K562 (cell line): ENCODE results near the gene SLX4IP. TPM values are rescaled to one million over a fixed set of nuclear protein-coding genes. Genes with fewer than 3 reads are reported as not detected.
A peak's percentile ranks its signal among the peaks of the same experiment; 100 is the strongest.

Source experiments
- ATAC-seq: fragments of 200-7000 bp; cut with Tn5 transposase; 3 replicates; pipeline ENCODE4 v1.9.1; 2020; ENCODE audit warnings: moderate library complexity
- BruUV-seq: library from RNA; stranded (reverse); fragments of 400-500 nt; replicated peaks from 2 replicates; lab custom pipeline; 2021; lab: Mats Ljungman, UMichigan
- CTCF ChIA-PET: fragments of 300-600 bp; formaldehyde crosslinking; extraction: SDS; loops from one replicate; lab custom pipeline; 2021; ENCODE audit warnings: low intra/inter-chr PET ratio; lab: Yijun Ruan, JAX
- POLR2A ChIA-PET: fragments of 300-600, 350-650 bp; sonication (Branson Sonifier 250); formaldehyde crosslinking; extraction: SDS; loops from one replicate; lab custom pipeline; 2021; ENCODE audit warnings: antibody characterized with exemption, inconsistent platforms; lab: Yijun Ruan, JAX
- DNase-seq, 4 experiments: peaks; one replicate each; pipeline versions ENCODE4 v3.0.0 to v3.0.0-alpha.2; 2011 to 2018; ENCODE audit warnings: low spot score in 3 of 4, mixed read lengths in 3 of 4; ENCODE audit errors: extremely low read depth in 1 of 4
- FAIRE-seq: peaks from 2 replicates; lab custom pipeline; 2011; peaks lifted over from hg19 to GRCh38; lab: Jason Lieb, UNC
- H2AFZ ChIP-seq: 2 replicates; pipeline ENCODE4 v1.6.0; 2011; ENCODE audit warnings: low read depth, low read length, control low read depth, inconsistent platforms
- H3K27ac ChIP-seq: fragments of 200-600 bp; 3 replicates; pipeline ENCODE4 v1.8.0; 2011; ENCODE audit warnings: low read depth, mild to moderate bottlenecking, control low read depth, inconsistent platforms, low read length, moderate library complexity, mixed read lengths; ENCODE audit errors: extremely low read depth
- H3K27me3 ChIP-seq, 2 experiments: fragments of 300-600 bp in 1 of 2; 2 replicates in 1 of 2; 3 replicates in 1 of 2; pipeline versions ENCODE4 v1.6.0 to v1.8.0; 2011; ENCODE audit warnings: inconsistent platforms in 2 of 2, low read length in 2 of 2, mild to moderate bottlenecking in 1 of 2, mixed read lengths in 1 of 2, moderate library complexity in 1 of 2; ENCODE audit not compliant: control insufficient read depth in 2 of 2, insufficient read depth in 2 of 2
- H3K36me3 ChIP-seq: fragments of 300-600 bp; 3 replicates; pipeline ENCODE4 v1.8.0; 2011; ENCODE audit warnings: mild to moderate bottlenecking, low read length, inconsistent platforms; ENCODE audit not compliant: control insufficient read depth, insufficient read depth
- H3K4me1 ChIP-seq, 2 experiments: fragments of 200-600 bp in 1 of 2; replicated peaks in 1 of 2; 2 replicates in 1 of 2; 3 replicates in 1 of 2; pipeline versions ENCODE4 v1.5.1 to v1.8.0; 2011; ENCODE audit warnings: inconsistent platforms in 2 of 2, low read length in 2 of 2, mild to moderate bottlenecking in 1 of 2, mixed read lengths in 1 of 2, moderate library complexity in 1 of 2; ENCODE audit not compliant: control insufficient read depth in 2 of 2, insufficient read depth in 2 of 2
- H3K4me2 ChIP-seq: 2 replicates; pipeline ENCODE4 v1.6.1; 2011; ENCODE audit warnings: low read length, control low read depth, inconsistent platforms, mixed read lengths; ENCODE audit not compliant: insufficient read depth
- H3K4me3 ChIP-seq: fragments of 200-600 bp; sonication (generic), shearing (Covaris generic); 2 replicates; pipeline ENCODE4 v1.5.1; 2016; ENCODE audit warnings: control low read depth, inconsistent platforms
- H3K79me2 ChIP-seq: fragments of 200-600 bp; 3 replicates; pipeline ENCODE4 v1.8.0; 2011; ENCODE audit warnings: low read length, inconsistent platforms; ENCODE audit not compliant: control insufficient read depth, insufficient read depth
- H3K9ac ChIP-seq, 2 experiments: 2 replicates each; pipeline versions ENCODE4 v1.6.0 to v1.6.1; 2011; ENCODE audit warnings: low read depth in 2 of 2, low read length in 2 of 2, control low read depth in 1 of 2, inconsistent platforms in 1 of 2, mild to moderate bottlenecking in 1 of 2, mixed read lengths in 1 of 2; ENCODE audit not compliant: insufficient read depth in 1 of 2
- H3K9me1 ChIP-seq: one replicate; pipeline ENCODE4 v1.6.0; 2011; ENCODE audit warnings: inconsistent platforms, mild to moderate bottlenecking, low read length, moderate library complexity; ENCODE audit not compliant: control insufficient read depth, insufficient read depth
- H3K9me3 ChIP-seq: replicated peaks from 2 replicates; pipeline ENCODE4 v1.5.1; 2011; ENCODE audit warnings: low read depth, low read length, inconsistent platforms; ENCODE audit not compliant: control insufficient read depth, insufficient read depth
- H4K20me1 ChIP-seq: replicated peaks from 2 replicates; pipeline ENCODE4 v1.6.1; 2011; ENCODE audit warnings: low read length, inconsistent platforms, mixed read lengths; ENCODE audit not compliant: control insufficient read depth, insufficient read depth
- BACH1 ChIP-seq: fragments of 200-800 bp; sonication (Bioruptor generic); IDR thresholded peaks from 2 replicates; pipeline ENCODE4 v1.6.1; 2016; ENCODE audit warnings: missing genetic modification characterization, missing compliant biosample characterization
- C11orf30 ChIP-seq: fragments of 450-650 bp; IDR thresholded peaks from 2 replicates; pipeline ENCODE4 v1.6.1; 2016; ENCODE audit warnings: low read depth, mild to moderate bottlenecking
- ELF2 ChIP-seq: fragments of 250-450 bp; sonication (Bioruptor Pico); IDR thresholded peaks from 2 replicates; pipeline ENCODE4 v1.5.0; 2021; ENCODE audit warnings: mild to moderate bottlenecking
- KLF16 ChIP-seq: IDR thresholded peaks from 2 replicates; pipeline ENCODE4 v1.6.1; 2016; ENCODE audit warnings: antibody characterized with exemption
- MEIS2 ChIP-seq: fragments of 450-650 bp; IDR thresholded peaks from 2 replicates; pipeline ENCODE4 v1.6.1; 2014; ENCODE audit warnings: mild to moderate bottlenecking; ENCODE audit not compliant: partially characterized antibody
- MTA1 ChIP-seq: fragments of 450-650 bp; IDR thresholded peaks from 2 replicates; pipeline ENCODE4 v1.6.1; 2017; ENCODE audit warnings: borderline replicate concordance
- RUNX1 ChIP-seq: sonication (generic); IDR thresholded peaks from 2 replicates; pipeline ENCODE4 v1.6.1; 2016; ENCODE audit warnings: antibody characterized with exemption, low read depth
- SAP30 ChIP-seq: fragments of 200-600 bp; sonication (generic); IDR thresholded peaks from 2 replicates; pipeline ENCODE4 v1.6.1; 2012; ENCODE audit warnings: borderline replicate concordance, low read depth, mild to moderate bottlenecking, moderate library complexity, low read length, control low read depth, inconsistent platforms; ENCODE audit not compliant: insufficient read depth, poor library complexity, severe bottlenecking
- SMARCA4 ChIP-seq: fragments of 450-650 bp; IDR thresholded peaks from 2 replicates; pipeline ENCODE4 v1.6.1; 2016
- SPI1 ChIP-seq: IDR thresholded peaks from 2 replicates; pipeline ENCODE4 v1.6.1; 2011; ENCODE audit warnings: low read depth, low read length, control low read depth, borderline replicate concordance
- WGBS: fragments of 100-300 bp; shearing (Covaris generic); methylation state at CpG from one replicate; pipeline ENCODE4 v1.1.6; 2016; ENCODE audit warnings: low coverage, mixed read lengths; ENCODE audit not compliant: insufficient coverage; ENCODE audit errors: missing lambda C conversion rate; 5-methylcytosine and 5-hydroxymethylcytosine counted together
- in situ Hi-C: fragments of 300-500 bp; cut with MboI; formaldehyde crosslinking; loops from 4 replicates; pipeline ENCODE4 v1.15.0; 2018; ENCODE audit warnings: inconsistent platforms, mixed read lengths
- intact Hi-C: fragments of 100-400 bp; cut with micrococcal nuclease; formaldehyde crosslinking; loops from 2 replicates; pipeline ENCODE4 v1.14.2; 2022
- polyA plus RNA-seq, 8 experiments: library from polyadenylated mRNA; depleted of rRNA in 4 of 8; stranded (reverse) in 5 of 8; unstranded in 3 of 8; fragments of >200 nt; fragmentation: Nextera tagmentation in 2 of 8; fragmentation: Illumina TruSeq in 1 of 8; extraction: Ambion mirVana in 2 of 8; extraction: Trizol in 1 of 8; gene quantifications; 2 replicates each; pipeline versions ENCODE4 v1.2.1 to v1.2.3, GENCODE V29; 2011 to 2014; ENCODE audit warnings: inconsistent platforms in 1 of 8, missing spikeins in 1 of 8
- total RNA-seq, 7 experiments: library from RNA; depleted of rRNA in 6 of 7; stranded (reverse); fragments of >200 nt in 6 of 7; fragmentation: Illumina TruSeq in 2 of 7; extraction: Trizol in 2 of 7; gene quantifications; 2 replicates each; pipeline versions ENCODE4 v1.2.1 to v1.2.3, GENCODE V29; 2011 to 2021; ENCODE audit warnings: low replicate concordance in 1 of 7
- TF ChIP-seq, protein P1 (sequence below): sonication (generic); formaldehyde crosslinking; IDR thresholded peaks from 2 replicates; pipeline ENCODE4 v1.8.0; 2022; ENCODE audit warnings: missing genetic modification reagents, mild to moderate bottlenecking, moderate library complexity, borderline replicate concordance
- TF ChIP-seq, protein P2 (sequence below): fragments of 200-800 bp; sonication (Bioruptor generic); IDR thresholded peaks from 2 replicates; pipeline ENCODE4 v1.6.1; 2016; ENCODE audit warnings: missing genetic modification characterization, missing compliant biosample characterization
- TF ChIP-seq, protein P3 (sequence below): fragments of 450-650 bp; IDR thresholded peaks from 2 replicates; pipeline ENCODE4 v1.6.1; 2017; ENCODE audit warnings: antibody characterized with exemption, mild to moderate bottlenecking

The SLX4IP gene
- total and polyA plus RNA-seq, 9 of the 15 experiments (the other 6 are each of a cell fraction or from before 2014, with no cell fraction given), result 1.5 to 5.9 (median 3.5) TPM

DNA sequence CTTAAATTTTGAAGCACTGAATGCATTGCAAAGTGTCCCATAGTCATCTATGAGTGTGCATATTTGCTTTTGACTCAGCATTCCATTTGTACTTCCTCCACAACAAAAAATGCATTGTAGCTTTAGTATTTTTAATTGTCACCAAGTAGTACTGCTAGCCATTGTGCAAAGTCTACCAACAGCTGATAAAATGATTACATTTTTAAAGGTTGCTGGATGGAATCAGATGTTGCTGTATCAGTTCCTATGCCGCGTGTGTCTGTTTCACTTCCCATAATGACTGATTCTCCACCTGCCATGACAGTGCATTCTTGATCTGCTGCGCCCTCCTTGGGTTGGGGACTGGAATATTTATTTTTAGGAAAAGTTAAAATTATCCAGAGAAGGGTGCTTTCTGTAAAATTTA lies 41.2 kb downstream of the SLX4IP start:
- WGBS, result 7% methylated on average over 3 of the region's 3 CpGs
- peak; percentile 76 for FAIRE-seq
- TF ChIP-seq, protein P1, sequence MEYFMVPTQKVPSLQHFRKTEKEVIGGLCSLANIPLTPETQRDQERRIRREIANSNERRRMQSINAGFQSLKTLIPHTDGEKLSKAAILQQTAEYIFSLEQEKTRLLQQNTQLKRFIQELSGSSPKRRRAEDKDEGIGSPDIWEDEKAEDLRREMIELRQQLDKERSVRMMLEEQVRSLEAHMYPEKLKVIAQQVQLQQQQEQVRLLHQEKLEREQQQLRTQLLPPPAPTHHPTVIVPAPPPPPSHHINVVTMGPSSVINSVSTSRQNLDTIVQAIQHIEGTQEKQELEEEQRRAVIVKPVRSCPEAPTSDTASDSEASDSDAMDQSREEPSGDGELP (CRISPR knock-in tag), result no peak
- no peak for TF ChIP-seq SAP30
- TF ChIP-seq ELF2 (CRISPR knock-in tag), result no peak
- peak; percentile 18 for TF ChIP-seq MEIS2
- no peak for TF ChIP-seq RUNX1
- TF ChIP-seq, protein P2, sequence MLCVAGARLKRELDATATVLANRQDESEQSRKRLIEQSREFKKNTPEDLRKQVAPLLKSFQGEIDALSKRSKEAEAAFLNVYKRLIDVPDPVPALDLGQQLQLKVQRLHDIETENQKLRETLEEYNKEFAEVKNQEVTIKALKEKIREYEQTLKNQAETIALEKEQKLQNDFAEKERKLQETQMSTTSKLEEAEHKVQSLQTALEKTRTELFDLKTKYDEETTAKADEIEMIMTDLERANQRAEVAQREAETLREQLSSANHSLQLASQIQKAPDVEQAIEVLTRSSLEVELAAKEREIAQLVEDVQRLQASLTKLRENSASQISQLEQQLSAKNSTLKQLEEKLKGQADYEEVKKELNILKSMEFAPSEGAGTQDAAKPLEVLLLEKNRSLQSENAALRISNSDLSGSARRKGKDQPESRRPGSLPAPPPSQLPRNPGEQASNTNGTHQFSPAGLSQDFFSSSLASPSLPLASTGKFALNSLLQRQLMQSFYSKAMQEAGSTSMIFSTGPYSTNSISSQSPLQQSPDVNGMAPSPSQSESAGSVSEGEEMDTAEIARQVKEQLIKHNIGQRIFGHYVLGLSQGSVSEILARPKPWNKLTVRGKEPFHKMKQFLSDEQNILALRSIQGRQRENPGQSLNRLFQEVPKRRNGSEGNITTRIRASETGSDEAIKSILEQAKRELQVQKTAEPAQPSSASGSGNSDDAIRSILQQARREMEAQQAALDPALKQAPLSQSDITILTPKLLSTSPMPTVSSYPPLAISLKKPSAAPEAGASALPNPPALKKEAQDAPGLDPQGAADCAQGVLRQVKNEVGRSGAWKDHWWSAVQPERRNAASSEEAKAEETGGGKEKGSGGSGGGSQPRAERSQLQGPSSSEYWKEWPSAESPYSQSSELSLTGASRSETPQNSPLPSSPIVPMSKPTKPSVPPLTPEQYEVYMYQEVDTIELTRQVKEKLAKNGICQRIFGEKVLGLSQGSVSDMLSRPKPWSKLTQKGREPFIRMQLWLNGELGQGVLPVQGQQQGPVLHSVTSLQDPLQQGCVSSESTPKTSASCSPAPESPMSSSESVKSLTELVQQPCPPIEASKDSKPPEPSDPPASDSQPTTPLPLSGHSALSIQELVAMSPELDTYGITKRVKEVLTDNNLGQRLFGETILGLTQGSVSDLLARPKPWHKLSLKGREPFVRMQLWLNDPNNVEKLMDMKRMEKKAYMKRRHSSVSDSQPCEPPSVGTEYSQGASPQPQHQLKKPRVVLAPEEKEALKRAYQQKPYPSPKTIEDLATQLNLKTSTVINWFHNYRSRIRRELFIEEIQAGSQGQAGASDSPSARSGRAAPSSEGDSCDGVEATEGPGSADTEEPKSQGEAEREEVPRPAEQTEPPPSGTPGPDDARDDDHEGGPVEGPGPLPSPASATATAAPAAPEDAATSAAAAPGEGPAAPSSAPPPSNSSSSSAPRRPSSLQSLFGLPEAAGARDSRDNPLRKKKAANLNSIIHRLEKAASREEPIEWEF, result no peak
- TF ChIP-seq BACH1 (tag), result peak; percentile 96
- TF ChIP-seq SPI1, result peak; percentile 67; the same call in 1 of the 2 replicates
- TF ChIP-seq C11orf30, result peak; percentile 91
- peak; percentile 22; the same call in 1 of the 2 replicates for TF ChIP-seq KLF16
- TF ChIP-seq MTA1, result no peak
- TF ChIP-seq, protein P3, sequence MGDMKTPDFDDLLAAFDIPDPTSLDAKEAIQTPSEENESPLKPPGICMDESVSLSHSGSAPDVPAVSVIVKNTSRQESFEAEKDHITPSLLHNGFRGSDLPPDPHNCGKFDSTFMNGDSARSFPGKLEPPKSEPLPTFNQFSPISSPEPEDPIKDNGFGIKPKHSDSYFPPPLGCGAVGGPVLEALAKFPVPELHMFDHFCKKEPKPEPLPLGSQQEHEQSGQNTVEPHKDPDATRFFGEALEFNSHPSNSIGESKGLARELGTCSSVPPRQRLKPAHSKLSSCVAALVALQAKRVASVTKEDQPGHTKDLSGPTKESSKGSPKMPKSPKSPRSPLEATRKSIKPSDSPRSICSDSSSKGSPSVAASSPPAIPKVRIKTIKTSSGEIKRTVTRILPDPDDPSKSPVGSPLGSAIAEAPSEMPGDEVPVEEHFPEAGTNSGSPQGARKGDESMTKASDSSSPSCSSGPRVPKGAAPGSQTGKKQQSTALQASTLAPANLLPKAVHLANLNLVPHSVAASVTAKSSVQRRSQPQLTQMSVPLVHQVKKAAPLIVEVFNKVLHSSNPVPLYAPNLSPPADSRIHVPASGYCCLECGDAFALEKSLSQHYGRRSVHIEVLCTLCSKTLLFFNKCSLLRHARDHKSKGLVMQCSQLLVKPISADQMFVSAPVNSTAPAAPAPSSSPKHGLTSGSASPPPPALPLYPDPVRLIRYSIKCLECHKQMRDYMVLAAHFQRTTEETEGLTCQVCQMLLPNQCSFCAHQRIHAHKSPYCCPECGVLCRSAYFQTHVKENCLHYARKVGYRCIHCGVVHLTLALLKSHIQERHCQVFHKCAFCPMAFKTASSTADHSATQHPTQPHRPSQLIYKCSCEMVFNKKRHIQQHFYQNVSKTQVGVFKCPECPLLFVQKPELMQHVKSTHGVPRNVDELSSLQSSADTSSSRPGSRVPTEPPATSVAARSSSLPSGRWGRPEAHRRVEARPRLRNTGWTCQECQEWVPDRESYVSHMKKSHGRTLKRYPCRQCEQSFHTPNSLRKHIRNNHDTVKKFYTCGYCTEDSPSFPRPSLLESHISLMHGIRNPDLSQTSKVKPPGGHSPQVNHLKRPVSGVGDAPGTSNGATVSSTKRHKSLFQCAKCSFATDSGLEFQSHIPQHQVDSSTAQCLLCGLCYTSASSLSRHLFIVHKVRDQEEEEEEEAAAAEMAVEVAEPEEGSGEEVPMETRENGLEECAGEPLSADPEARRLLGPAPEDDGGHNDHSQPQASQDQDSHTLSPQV, result peak; percentile 57; the same call in 1 of the 2 replicates
- TF ChIP-seq SMARCA4, result peak; percentile 70

More for the DNA sequence above, 41.2 kb downstream of the SLX4IP start:
- peak; percentile 87 for ATAC-seq
- POLR2A ChIA-PET, result no interaction called here
- H3K27me3 ChIP-seq, result no peaks in the 10 kb centered on the region
- H3K36me3 ChIP-seq, result no peaks in the 10 kb centered on the region
- peak overlapping the region; percentile 41; the same call in 2 of the 3 replicates for H3K27ac ChIP-seq
- no TSS peak for BruUV-seq
- H3K9me1 ChIP-seq, result no peaks in the 10 kb centered on the region
- peak overlapping the region; percentile 80 for H2AFZ ChIP-seq
- in situ Hi-C loops, result no loop called here
- peak; percentile 19 to 49 (median 28) for DNase-seq
- H3K9me3 ChIP-seq, result no peaks in the 10 kb centered on the region
- no peak overlapping the region for H3K4me3 ChIP-seq
- H3K79me2 ChIP-seq, result no peaks in the 10 kb centered on the region
- CTCF ChIA-PET, result no interaction called here
- peak overlapping the region; percentile 50 for H3K4me2 ChIP-seq
- H3K4me1 ChIP-seq, result peaks cover 0 to 16% of the 10 kb centered on the region in 2 experiments; a peak in 4 of 5 replicates
- H4K20me1 ChIP-seq, result no peaks in the 10 kb centered on the region
- intact Hi-C loops, result loop anchor here (5.0 kb wide), 1 partner anchor 51 kb away; no protein-coding TSS in a partner anchor
- H3K9ac ChIP-seq, result no peak overlapping the region
